K562 (cell line): ENCODE data around the gene ANKRD13D. TPM values are rescaled to one million over a fixed set of nuclear protein-coding genes. Genes with fewer than 3 reads are reported as not detected.

Experiments used
- ATAC-seq: fragments of 200-7000 bp; cut with Tn5 transposase; 3 replicates; pipeline ENCODE4 v1.9.1; 2020; ENCODE audit warnings: moderate library complexity
- BruUV-seq: library from RNA; stranded (reverse); fragments of 400-500 nt; replicated peaks from 2 replicates; lab custom pipeline; 2021; lab: Mats Ljungman, UMichigan
- CTCF ChIA-PET: fragments of 300-600 bp; formaldehyde crosslinking; extraction: SDS; loops from one replicate; lab custom pipeline; 2021; ENCODE audit warnings: low intra/inter-chr PET ratio; lab: Yijun Ruan, JAX
- POLR2A ChIA-PET: fragments of 300-600, 350-650 bp; sonication (Branson Sonifier 250); formaldehyde crosslinking; extraction: SDS; loops from one replicate; lab custom pipeline; 2021; ENCODE audit warnings: antibody characterized with exemption, inconsistent platforms; lab: Yijun Ruan, JAX
- DNase-seq, 4 experiments: peaks; one replicate each; pipeline versions ENCODE4 v3.0.0 to v3.0.0-alpha.2; 2011 to 2018; ENCODE audit warnings: low spot score in 3 of 4, mixed read lengths in 3 of 4; ENCODE audit errors: extremely low read depth in 1 of 4
- FAIRE-seq: peaks from 2 replicates; lab custom pipeline; 2011; peaks lifted over from hg19 to GRCh38; lab: Jason Lieb, UNC
- H2AFZ ChIP-seq: 2 replicates; pipeline ENCODE4 v1.6.0; 2011; ENCODE audit warnings: low read depth, low read length, control low read depth, inconsistent platforms
- H3K27ac ChIP-seq: fragments of 200-600 bp; 3 replicates; pipeline ENCODE4 v1.8.0; 2011; ENCODE audit warnings: low read depth, mild to moderate bottlenecking, control low read depth, inconsistent platforms, low read length, moderate library complexity, mixed read lengths; ENCODE audit errors: extremely low read depth
- H3K27me3 ChIP-seq, 2 experiments: fragments of 300-600 bp in 1 of 2; 2 replicates in 1 of 2; 3 replicates in 1 of 2; pipeline versions ENCODE4 v1.6.0 to v1.8.0; 2011; ENCODE audit warnings: inconsistent platforms in 2 of 2, low read length in 2 of 2, mild to moderate bottlenecking in 1 of 2, mixed read lengths in 1 of 2, moderate library complexity in 1 of 2; ENCODE audit not compliant: control insufficient read depth in 2 of 2, insufficient read depth in 2 of 2
- H3K36me3 ChIP-seq: fragments of 300-600 bp; 3 replicates; pipeline ENCODE4 v1.8.0; 2011; ENCODE audit warnings: mild to moderate bottlenecking, low read length, inconsistent platforms; ENCODE audit not compliant: control insufficient read depth, insufficient read depth
- H3K4me1 ChIP-seq, 2 experiments: fragments of 200-600 bp in 1 of 2; replicated peaks in 1 of 2; 2 replicates in 1 of 2; 3 replicates in 1 of 2; pipeline versions ENCODE4 v1.5.1 to v1.8.0; 2011; ENCODE audit warnings: inconsistent platforms in 2 of 2, low read length in 2 of 2, mild to moderate bottlenecking in 1 of 2, mixed read lengths in 1 of 2, moderate library complexity in 1 of 2; ENCODE audit not compliant: control insufficient read depth in 2 of 2, insufficient read depth in 2 of 2
- H3K4me2 ChIP-seq: 2 replicates; pipeline ENCODE4 v1.6.1; 2011; ENCODE audit warnings: low read length, control low read depth, inconsistent platforms, mixed read lengths; ENCODE audit not compliant: insufficient read depth
- H3K4me3 ChIP-seq: fragments of 200-600 bp; sonication (generic), shearing (Covaris generic); 2 replicates; pipeline ENCODE4 v1.5.1; 2016; ENCODE audit warnings: control low read depth, inconsistent platforms
- H3K79me2 ChIP-seq: fragments of 200-600 bp; 3 replicates; pipeline ENCODE4 v1.8.0; 2011; ENCODE audit warnings: low read length, inconsistent platforms; ENCODE audit not compliant: control insufficient read depth, insufficient read depth
- H3K9ac ChIP-seq, 2 experiments: 2 replicates each; pipeline versions ENCODE4 v1.6.0 to v1.6.1; 2011; ENCODE audit warnings: low read depth in 2 of 2, low read length in 2 of 2, control low read depth in 1 of 2, inconsistent platforms in 1 of 2, mild to moderate bottlenecking in 1 of 2, mixed read lengths in 1 of 2; ENCODE audit not compliant: insufficient read depth in 1 of 2
- H3K9me1 ChIP-seq: one replicate; pipeline ENCODE4 v1.6.0; 2011; ENCODE audit warnings: inconsistent platforms, mild to moderate bottlenecking, low read length, moderate library complexity; ENCODE audit not compliant: control insufficient read depth, insufficient read depth
- H3K9me3 ChIP-seq: replicated peaks from 2 replicates; pipeline ENCODE4 v1.5.1; 2011; ENCODE audit warnings: low read depth, low read length, inconsistent platforms; ENCODE audit not compliant: control insufficient read depth, insufficient read depth
- H4K20me1 ChIP-seq: replicated peaks from 2 replicates; pipeline ENCODE4 v1.6.1; 2011; ENCODE audit warnings: low read length, inconsistent platforms, mixed read lengths; ENCODE audit not compliant: control insufficient read depth, insufficient read depth
- DPF2 ChIP-seq: fragments of 450-650 bp; IDR thresholded peaks from 2 replicates; pipeline ENCODE4 v1.6.1; 2016
- MECOM ChIP-seq: fragments of 250-450 bp; sonication (Bioruptor Pico); IDR thresholded peaks from 2 replicates; pipeline ENCODE4 v1.8.0; 2022; ENCODE audit warnings: inconsistent platforms
- SMARCC2 ChIP-seq: fragments of 450-650 bp; IDR thresholded peaks from 2 replicates; pipeline ENCODE4 v1.6.1; 2017; ENCODE audit warnings: antibody characterized with exemption, moderate library complexity, mild to moderate bottlenecking, low read depth
- ZNF121 ChIP-seq: sonication (generic); formaldehyde crosslinking; conservative IDR thresholded peaks from 2 replicates; pipeline ENCODE4 v1.8.0; 2022; ENCODE audit warnings: missing genetic modification reagents
- ZNF184 ChIP-seq: sonication (generic); formaldehyde crosslinking; IDR thresholded peaks from 2 replicates; pipeline ENCODE4 v1.5.0; 2020; ENCODE audit warnings: missing genetic modification reagents
- WGBS: fragments of 100-300 bp; shearing (Covaris generic); methylation state at CpG from one replicate; pipeline ENCODE4 v1.1.6; 2016; ENCODE audit warnings: low coverage, mixed read lengths; ENCODE audit not compliant: insufficient coverage; ENCODE audit errors: missing lambda C conversion rate; 5-methylcytosine and 5-hydroxymethylcytosine counted together
- in situ Hi-C: fragments of 300-500 bp; cut with MboI; formaldehyde crosslinking; loops from 4 replicates; pipeline ENCODE4 v1.15.0; 2018; ENCODE audit warnings: inconsistent platforms, mixed read lengths
- intact Hi-C: fragments of 100-400 bp; cut with micrococcal nuclease; formaldehyde crosslinking; loops from 2 replicates; pipeline ENCODE4 v1.14.2; 2022
- polyA plus RNA-seq, 8 experiments: library from polyadenylated mRNA; depleted of rRNA in 4 of 8; stranded (reverse) in 5 of 8; unstranded in 3 of 8; fragments of >200 nt; fragmentation: Nextera tagmentation in 2 of 8; fragmentation: Illumina TruSeq in 1 of 8; extraction: Ambion mirVana in 2 of 8; extraction: Trizol in 1 of 8; gene quantifications; 2 replicates each; pipeline versions ENCODE4 v1.2.1 to v1.2.3, GENCODE V29; 2011 to 2014; ENCODE audit warnings: inconsistent platforms in 1 of 8, missing spikeins in 1 of 8
- total RNA-seq, 7 experiments: library from RNA; depleted of rRNA in 6 of 7; stranded (reverse); fragments of >200 nt in 6 of 7; fragmentation: Illumina TruSeq in 2 of 7; extraction: Trizol in 2 of 7; gene quantifications; 2 replicates each; pipeline versions ENCODE4 v1.2.1 to v1.2.3, GENCODE V29; 2011 to 2021; ENCODE audit warnings: low replicate concordance in 1 of 7
- TF ChIP-seq, protein P1 (sequence below): fragments of 450-650 bp; IDR thresholded peaks from 2 replicates; pipeline ENCODE4 v1.6.1; 2016; ENCODE audit warnings: antibody characterized with exemption

The ANKRD13D gene
- total and polyA plus RNA-seq, 9 of the 15 experiments (the other 6 are each of a cell fraction or from before 2014, with no cell fraction given): 0.94 to 40.9 (median 22.4) TPM

DNA sequence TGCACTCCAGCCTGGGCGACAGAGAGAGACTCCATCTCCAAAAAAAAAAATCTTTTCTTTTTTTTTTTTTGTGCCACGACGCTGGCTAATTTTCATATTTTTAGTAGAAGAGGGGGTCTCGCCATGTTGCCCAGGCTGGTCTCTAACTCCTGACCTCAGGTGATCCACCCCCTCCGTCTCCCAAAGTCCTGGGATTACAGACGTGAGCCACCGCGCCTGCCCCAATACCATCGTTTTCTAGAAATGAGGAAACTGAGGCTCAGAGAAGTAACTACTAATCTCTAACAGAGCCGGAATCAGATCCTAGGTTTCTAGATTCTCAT is 27.7 kb downstream of the ANKRD13D start:
- no peak for ATAC-seq
- H3K9me1 ChIP-seq: no peaks in the 10 kb centered on the region
- whole genome bisulfite sequencing: 0% methylated on average over 7 of the region's 10 CpGs

More for the DNA sequence above, 27.7 kb downstream of the ANKRD13D start:
- Histone ChIP-seq H3K79me2 (peaks cover 6% of the 10 kb centered on the region; the same call in 1 of the 3 replicates), H3K27me3 (no peaks in the 10 kb centered on the region), H2AFZ (peak overlapping the region; percentile 95), H3K4me1 (peaks cover 37 to 41% of the 10 kb centered on the region in 2 experiments), H3K4me2 (peak overlapping the region; percentile 87), H3K9ac (peak overlapping the region; percentile 80 to 93), H3K36me3 (no peaks in the 10 kb centered on the region; the same call in 2 of the 3 replicates), H4K20me1 (no peaks in the 10 kb centered on the region), H3K4me3 (peak overlapping the region; percentile 57), H3K27ac (peak overlapping the region; percentile 80), H3K9me3 (no peaks in the 10 kb centered on the region)
- no TSS peak for BruUV-seq
- ChIA-PET CTCF (interaction anchor here (0.6 to 3.1 kb wide), 9 partner anchors 27 to 399 kb away, joined by 3 to 35 read pairs (median 7); partner anchors contain the start of genes ANKRD13D and GRK2), POLR2A (interaction anchor here (0.6 to 1.7 kb wide), 14 partner anchors 28 to 1596 kb away, joined by 4 to 10 read pairs (median 5); partner anchors contain the start of genes ANKRD13D, CLCF1, GRK2 and POLD4)
- in situ Hi-C loops (loop anchor here (5.0 kb wide), 1 partner anchor 235 kb away; no protein-coding TSS in a partner anchor), intact Hi-C loops (loop anchor here (1.0 to 2.0 kb wide), 4 partner anchors 28 to 236 kb away; partner anchors contain the start of gene ANKRD13D)
- FAIRE-seq (peak; percentile 48), DNase-seq (no peak)
- TF ChIP-seq, protein P1, sequence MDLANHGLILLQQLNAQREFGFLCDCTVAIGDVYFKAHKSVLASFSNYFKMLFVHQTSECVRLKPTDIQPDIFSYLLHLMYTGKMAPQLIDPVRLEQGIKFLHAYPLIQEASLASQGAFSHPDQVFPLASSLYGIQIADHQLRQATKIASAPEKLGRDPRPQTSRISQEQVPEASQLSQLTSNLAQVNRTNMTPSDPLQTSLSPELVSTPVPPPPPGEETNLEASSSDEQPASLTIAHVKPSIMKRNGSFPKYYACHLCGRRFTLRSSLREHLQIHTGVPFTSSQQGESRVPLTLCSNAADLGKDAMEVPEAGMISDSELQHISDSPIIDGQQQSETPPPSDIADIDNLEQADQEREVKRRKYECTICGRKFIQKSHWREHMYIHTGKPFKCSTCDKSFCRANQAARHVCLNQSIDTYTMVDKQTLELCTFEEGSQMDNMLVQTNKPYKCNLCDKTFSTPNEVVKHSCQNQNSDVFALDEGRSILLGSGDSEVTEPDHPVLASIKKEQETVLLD: no peak
- TF ChIP-seq ZNF121 (peak; percentile 43), MECOM (CRISPR knock-in tag) (0 out of 2 replicates have a peak, but pooled peaks have one; percentile 57), SMARCC2 (0 out of 2 replicates have a peak, but pooled peaks have one; percentile 30), DPF2 (peak; percentile 9; the same call in 1 of the 2 replicates), ZNF184 (CRISPR knock-in tag) (no peak)
